Medulla oblongata (tissue), 1 donor: Measurements from ENCODE around the gene DNAJC5.
A peak's percentile ranks its signal among the peaks of the same experiment; 100 is the strongest.
"Not testable (repeated sequence)": the region's sequence is repeated elsewhere in the genome, so short reads cannot be mapped to it uniquely, and the experiment has no call there.

Experiments
- DNase-seq: peaks from one replicate; pipeline ENCODE4 v3.0.0-alpha.2; 2015; ENCODE audit errors: extremely low spot score

Gene DNAJC5

GRCh38 chr20:63908008-63908682, 13.2 kb downstream of the DNAJC5 start:
- DNase-seq: no peak

GRCh38 chr20:63911176-63911575, 16.2 kb downstream of the DNAJC5 start:
- peak; percentile 81 for DNase-seq

- no peak for DNase-seq
These were observed 18.8 kb downstream of the DNAJC5 start for GRCh38 chr20:63913768-63914167.

GRCh38 chr20:63915471-63915870, 20.5 kb downstream of the DNAJC5 start:
- peak; percentile 80 for DNase-seq

- not testable (repeated sequence) for DNase-seq
These were observed 21.5 kb downstream of the DNAJC5 start for GRCh38 chr20:63916371-63916939.

GRCh38 chr20:63917811-63918210, 22.9 kb downstream of the DNAJC5 start:
- DNase-seq: no peak

GRCh38 chr20:63919130-63919529, 24.2 kb downstream of the DNAJC5 start:
- no peak for DNase-seq

- no peak for DNase-seq
These were observed 25.3 kb downstream of the DNAJC5 start for GRCh38 chr20:63920226-63920625.

GRCh38 chr20:63923651-63924050, 28.7 kb downstream of the DNAJC5 start:
- DNase-seq: no peak

GRCh38 chr20:63924241-63924640, 29.3 kb downstream of the DNAJC5 start:
- no peak for DNase-seq

- DNase-seq: no peak
These were observed 31.4 kb downstream of the DNAJC5 start for GRCh38 chr20:63926298-63926697.

- DNase-seq: no peak
These were observed 34.1 kb downstream of the DNAJC5 start for GRCh38 chr20:63929071-63929470.

- DNase-seq: not testable (repeated sequence)
These were observed 34.6 kb downstream of the DNAJC5 start for GRCh38 chr20:63929473-63929883.

GRCh38 chr20:63930971-63931553, 36.1 kb downstream of the DNAJC5 start:
- DNase-seq: no peak

- no peak for DNase-seq
These were observed 36.8 kb downstream of the DNAJC5 start for GRCh38 chr20:63931735-63932134.

GRCh38 chr20:63932606-63933160, 37.8 kb downstream of the DNAJC5 start:
- no peak for DNase-seq

GRCh38 chr20:63933646-63934045, 38.7 kb downstream of the DNAJC5 start:
- DNase-seq: no peak

GRCh38 chr20:63934271-63935068, 39.5 kb downstream of the DNAJC5 start:
- no peak for DNase-seq

GRCh38 chr20:63935447-63935846, 40.5 kb downstream of the DNAJC5 start:
- no peak for DNase-seq

GRCh38 chr20:63937596-63937995, 42.7 kb downstream of the DNAJC5 start:
- DNase-seq: no peak

- DNase-seq: no peak
These were observed 44.4 kb downstream of the DNAJC5 start for GRCh38 chr20:63939061-63939935.
